ENCODE results near the gene SNX9.

SNX9 gene

DNA sequence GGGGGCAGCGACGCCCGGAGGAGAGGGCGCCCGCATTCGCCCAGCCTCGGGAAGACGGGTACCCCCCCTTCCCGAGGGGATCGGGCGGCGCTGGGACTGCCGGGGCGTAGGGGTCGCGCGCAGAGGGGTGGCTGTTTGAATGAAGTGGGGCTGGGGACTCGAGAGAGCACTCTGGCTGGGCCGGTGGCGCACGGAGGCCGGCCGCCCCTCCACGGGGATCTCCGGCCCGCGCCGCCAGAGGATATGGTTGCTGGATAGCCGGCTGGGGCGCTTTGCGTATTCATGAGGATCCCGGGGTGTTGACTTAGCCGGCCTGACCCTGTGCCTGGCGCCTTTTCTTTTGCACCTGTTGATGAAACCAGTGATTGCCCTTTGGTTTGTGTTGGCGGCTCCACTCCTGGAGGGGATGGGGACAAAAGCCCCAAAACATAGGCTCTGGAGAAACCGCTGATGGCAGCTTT lies 159.1 kb downstream of the SNX9 start:
- H3K79me1 ChIP-seq (replicated peaks; ENCODE audit: low read length, poor library complexity, severe bottlenecking), result no peaks in the 10 kb centered on the region
- H3K23ac ChIP-seq (ENCODE audit: low read length in 2 of 2), result peak overlapping the region; percentile 24 to 100
- peaks cover 0 to 4% of the 10 kb centered on the region in 2 experiments for H3K36me3 ChIP-seq (ENCODE audit: control insufficient read depth in 1 of 2, insufficient read depth in 2 of 2, low read depth in 1 of 2, low read length in 2 of 2)
- H3K18ac ChIP-seq (ENCODE audit: low read depth in 1 of 2, low read length in 2 of 2), result peak overlapping the region; percentile 97 to 100
- H2BK15ac ChIP-seq (ENCODE audit: low read depth, poor library complexity, severe bottlenecking), result peak overlapping the region; percentile 66
- peak overlapping the region; percentile 10 for H4K8ac ChIP-seq (ENCODE audit: low read length)
- H3K14ac ChIP-seq (ENCODE audit: low read length in 2 of 2), result peak overlapping the region in 1 of 2 experiments; percentile 99
- H3K27me3 ChIP-seq (ENCODE audit: control insufficient read depth in 1 of 2, insufficient read depth in 1 of 2, low read length in 2 of 2), result no peaks in the 10 kb centered on the region
- WGBS, result 2% methylated on average over 33 of the region's 36 CpGs
- peak; percentile 70 for DNase-seq
- H3K27ac ChIP-seq (ENCODE audit: low read length, poor library complexity, severe bottlenecking), result no peak overlapping the region
- peak overlapping the region; percentile 91 to 96 for H3K4me3 ChIP-seq (ENCODE audit: insufficient read depth in 1 of 2, low read depth in 1 of 2, low read length in 2 of 2)
- H3K4me2 ChIP-seq (ENCODE audit: low read length, poor library complexity, severe bottlenecking), result peak overlapping the region; percentile 82
- no peaks in the 10 kb centered on the region for H3K9me3 ChIP-seq (ENCODE audit: control insufficient read depth, low read length)
- peak overlapping the region; percentile 95 for H2BK120ac ChIP-seq (ENCODE audit: low read depth, low read length)
- H2AFZ ChIP-seq (ENCODE audit: low read depth, low read length), result peak overlapping the region; percentile 46
- H2BK12ac ChIP-seq (ENCODE audit: low read length in 2 of 2), result peak overlapping the region; percentile 15 to 98
- peak overlapping the region; percentile 82 to 90 for H3K4ac ChIP-seq (ENCODE audit: low read depth in 1 of 2, low read length in 2 of 2)
- H4K91ac ChIP-seq (ENCODE audit: low read length), result peak overlapping the region; percentile 83
- H2BK5ac ChIP-seq (ENCODE audit: low read depth, low read length, poor library complexity, severe bottlenecking), result no peak overlapping the region
- H3K4me1 ChIP-seq (ENCODE audit: control insufficient read depth, insufficient read depth, low read depth, low read length), result peaks cover 30% of the 10 kb centered on the region
- H2AK5ac ChIP-seq (ENCODE audit: low read length, severe bottlenecking), result no peak overlapping the region
- peak overlapping the region; percentile 88 for H3K9ac ChIP-seq (ENCODE audit: low read length)

- no peak overlapping the region for H4K91ac ChIP-seq (ENCODE audit: low read length)
- no peaks in the 10 kb centered on the region for H3K9me3 ChIP-seq (ENCODE audit: control insufficient read depth, low read length)
- peaks cover 3 to 6% of the 10 kb centered on the region in 2 experiments for H3K36me3 ChIP-seq (ENCODE audit: control insufficient read depth in 1 of 2, insufficient read depth in 2 of 2, low read depth in 1 of 2, low read length in 2 of 2)
- H2BK12ac ChIP-seq (ENCODE audit: low read length in 2 of 2), result no peak overlapping the region
- no peak overlapping the region for H2BK120ac ChIP-seq (ENCODE audit: low read depth, low read length)
- H3K9ac ChIP-seq (ENCODE audit: low read length), result peak overlapping the region; percentile 88
- WGBS, result 60% methylated on average over 17 of the region's 17 CpGs
- DNase-seq, result peak; percentile 57
- H3K4me1 ChIP-seq (ENCODE audit: control insufficient read depth, insufficient read depth, low read depth, low read length), result peaks cover 30% of the 10 kb centered on the region
- no peak overlapping the region for H4K8ac ChIP-seq (ENCODE audit: low read length)
- peak overlapping the region; percentile 2 for H2BK15ac ChIP-seq (ENCODE audit: low read depth, poor library complexity, severe bottlenecking)
- peak overlapping the region in 1 of 2 experiments; percentile 72 for H3K23ac ChIP-seq (ENCODE audit: low read length in 2 of 2)
- H2BK5ac ChIP-seq (ENCODE audit: low read depth, low read length, poor library complexity, severe bottlenecking), result no peak overlapping the region
- H2AFZ ChIP-seq (ENCODE audit: low read depth, low read length), result no peak overlapping the region
- H3K4ac ChIP-seq (ENCODE audit: low read depth in 1 of 2, low read length in 2 of 2), result peak overlapping the region in 1 of 2 experiments; percentile 29
- no peaks in the 10 kb centered on the region for H3K27me3 ChIP-seq (ENCODE audit: control insufficient read depth in 1 of 2, insufficient read depth in 1 of 2, low read length in 2 of 2)
- peak overlapping the region; percentile 91 to 96 for H3K4me3 ChIP-seq (ENCODE audit: insufficient read depth in 1 of 2, low read depth in 1 of 2, low read length in 2 of 2)
- peak overlapping the region; percentile 82 for H3K4me2 ChIP-seq (ENCODE audit: low read length, poor library complexity, severe bottlenecking)
- H3K18ac ChIP-seq (ENCODE audit: low read depth in 1 of 2, low read length in 2 of 2), result peak overlapping the region in 1 of 2 experiments; percentile 54
- no peak overlapping the region for H2AK5ac ChIP-seq (ENCODE audit: low read length, severe bottlenecking)
- no peaks in the 10 kb centered on the region for H3K79me1 ChIP-seq (replicated peaks; ENCODE audit: low read length, poor library complexity, severe bottlenecking)
- H3K27ac ChIP-seq (ENCODE audit: low read length, poor library complexity, severe bottlenecking), result peak overlapping the region; percentile 15
- no peak overlapping the region for H3K14ac ChIP-seq (ENCODE audit: low read length in 2 of 2)
Measured at GRCh38 chr6:157982563-157983405, 159.7 kb downstream of the SNX9 start.

DNA sequence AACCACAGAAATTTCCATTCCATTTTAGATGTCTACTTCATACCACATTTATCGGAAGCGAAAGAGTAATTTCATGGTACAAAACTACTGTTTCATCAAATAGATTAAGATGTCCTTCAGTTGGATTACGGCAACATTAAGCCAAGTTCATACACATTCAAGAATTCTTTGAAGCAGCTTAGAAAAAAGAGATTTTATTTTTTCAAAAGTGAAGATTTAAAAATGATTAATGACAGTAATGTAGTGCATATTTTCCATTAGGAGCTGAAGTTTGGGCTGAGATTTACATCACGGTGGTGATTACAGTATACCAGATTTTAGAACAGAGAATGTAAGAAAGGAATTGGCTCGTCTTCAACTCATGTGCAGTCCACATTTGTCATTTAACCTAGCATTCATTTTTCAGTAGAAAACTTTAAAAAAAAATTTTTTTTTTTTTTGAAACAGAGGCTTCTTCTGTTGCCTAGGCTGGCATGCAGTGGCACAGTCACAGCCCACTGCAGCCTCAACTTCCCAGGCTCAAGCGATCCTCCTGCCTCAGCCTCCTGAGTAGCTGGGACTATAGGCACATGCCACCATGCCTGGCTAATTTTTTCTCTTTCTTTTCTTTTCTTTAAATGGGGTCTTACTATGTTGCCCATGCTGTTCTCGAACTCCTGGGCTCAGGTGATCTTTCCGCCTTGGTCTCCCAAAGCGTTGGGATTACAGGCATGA lies 160.5 kb downstream of the SNX9 start:
- Histone ChIP-seq H3K4me2 (ENCODE audit: low read length, poor library complexity, severe bottlenecking) (peak overlapping the region; percentile 60), H3K9me3 (ENCODE audit: control insufficient read depth, low read length) (no peaks in the 10 kb centered on the region), H3K4ac (ENCODE audit: low read depth in 1 of 2, low read length in 2 of 2) (no peak overlapping the region), H3K18ac (ENCODE audit: low read depth in 1 of 2, low read length in 2 of 2) (no peak overlapping the region), H3K4me3 (ENCODE audit: insufficient read depth in 1 of 2, low read depth in 1 of 2, low read length in 2 of 2) (peak overlapping the region in 1 of 2 experiments; percentile 91), H3K27me3 (ENCODE audit: control insufficient read depth in 1 of 2, insufficient read depth in 1 of 2, low read length in 2 of 2) (no peaks in the 10 kb centered on the region), H4K91ac (ENCODE audit: low read length) (no peak overlapping the region), H2AFZ (ENCODE audit: low read depth, low read length) (no peak overlapping the region), H4K8ac (ENCODE audit: low read length) (no peak overlapping the region), H3K14ac (ENCODE audit: low read length in 2 of 2) (no peak overlapping the region), H3K27ac (ENCODE audit: low read length, poor library complexity, severe bottlenecking) (no peak overlapping the region), H2BK12ac (ENCODE audit: low read length in 2 of 2) (no peak overlapping the region), H3K4me1 (ENCODE audit: control insufficient read depth, insufficient read depth, low read depth, low read length) (peaks cover 38% of the 10 kb centered on the region), H3K23ac (ENCODE audit: low read length in 2 of 2) (no peak overlapping the region), H3K79me1 (replicated peaks; ENCODE audit: low read length, poor library complexity, severe bottlenecking) (no peaks in the 10 kb centered on the region), H3K36me3 (ENCODE audit: control insufficient read depth in 1 of 2, insufficient read depth in 2 of 2, low read depth in 1 of 2, low read length in 2 of 2) (peaks cover 10 to 12% of the 10 kb centered on the region in 2 experiments), H2BK120ac (ENCODE audit: low read depth, low read length) (no peak overlapping the region), H3K9ac (ENCODE audit: low read length) (peak overlapping the region; percentile 88), H2AK5ac (ENCODE audit: low read length, severe bottlenecking) (no peak overlapping the region), H2BK5ac (ENCODE audit: low read depth, low read length, poor library complexity, severe bottlenecking) (no peak overlapping the region), H2BK15ac (ENCODE audit: low read depth, poor library complexity, severe bottlenecking) (no peak overlapping the region)
- 91% methylated on average over 8 of the region's 9 CpGs for WGBS
- DNase-seq, result no peak

- no peak overlapping the region for H3K27ac ChIP-seq (ENCODE audit: low read length, poor library complexity, severe bottlenecking)
- H3K4me3 ChIP-seq (ENCODE audit: insufficient read depth in 1 of 2, low read depth in 1 of 2, low read length in 2 of 2), result peak overlapping the region in 1 of 2 experiments; percentile 91
- no peak overlapping the region for H2AFZ ChIP-seq (ENCODE audit: low read depth, low read length)
- no peak overlapping the region for H4K91ac ChIP-seq (ENCODE audit: low read length)
- peak overlapping the region in 1 of 2 experiments; percentile 74 for H3K18ac ChIP-seq (ENCODE audit: low read depth in 1 of 2, low read length in 2 of 2)
- H2BK120ac ChIP-seq (ENCODE audit: low read depth, low read length), result no peak overlapping the region
- H3K4ac ChIP-seq (ENCODE audit: low read depth in 1 of 2, low read length in 2 of 2), result no peak overlapping the region
- DNase-seq, result peak; percentile 35
- no peak overlapping the region for H2AK5ac ChIP-seq (ENCODE audit: low read length, severe bottlenecking)
- no peaks in the 10 kb centered on the region for H3K79me1 ChIP-seq (replicated peaks; ENCODE audit: low read length, poor library complexity, severe bottlenecking)
- H3K9me3 ChIP-seq (ENCODE audit: control insufficient read depth, low read length), result no peaks in the 10 kb centered on the region
- H2BK12ac ChIP-seq (ENCODE audit: low read length in 2 of 2), result no peak overlapping the region
- H3K27me3 ChIP-seq (ENCODE audit: control insufficient read depth in 1 of 2, insufficient read depth in 1 of 2, low read length in 2 of 2), result no peaks in the 10 kb centered on the region
- peaks cover 40% of the 10 kb centered on the region for H3K4me1 ChIP-seq (ENCODE audit: control insufficient read depth, insufficient read depth, low read depth, low read length)
- H2BK5ac ChIP-seq (ENCODE audit: low read depth, low read length, poor library complexity, severe bottlenecking), result no peak overlapping the region
- WGBS, result 99% methylated on average over 4 of the region's 4 CpGs
- peak overlapping the region; percentile 60 for H3K4me2 ChIP-seq (ENCODE audit: low read length, poor library complexity, severe bottlenecking)
- H3K36me3 ChIP-seq (ENCODE audit: control insufficient read depth in 1 of 2, insufficient read depth in 2 of 2, low read depth in 1 of 2, low read length in 2 of 2), result peaks cover 10 to 12% of the 10 kb centered on the region in 2 experiments
- H3K23ac ChIP-seq (ENCODE audit: low read length in 2 of 2), result no peak overlapping the region
- peak overlapping the region; percentile 88 for H3K9ac ChIP-seq (ENCODE audit: low read length)
- no peak overlapping the region for H2BK15ac ChIP-seq (ENCODE audit: low read depth, poor library complexity, severe bottlenecking)
- H3K14ac ChIP-seq (ENCODE audit: low read length in 2 of 2), result peak overlapping the region in 1 of 2 experiments; percentile 15
- peak overlapping the region; percentile 88 for H4K8ac ChIP-seq (ENCODE audit: low read length)
Measured at GRCh38 chr6:157984128-157984527, 161.1 kb downstream of the SNX9 start.
